ENCODE results near the gene PVALEF.

PVALEF gene

DNA sequence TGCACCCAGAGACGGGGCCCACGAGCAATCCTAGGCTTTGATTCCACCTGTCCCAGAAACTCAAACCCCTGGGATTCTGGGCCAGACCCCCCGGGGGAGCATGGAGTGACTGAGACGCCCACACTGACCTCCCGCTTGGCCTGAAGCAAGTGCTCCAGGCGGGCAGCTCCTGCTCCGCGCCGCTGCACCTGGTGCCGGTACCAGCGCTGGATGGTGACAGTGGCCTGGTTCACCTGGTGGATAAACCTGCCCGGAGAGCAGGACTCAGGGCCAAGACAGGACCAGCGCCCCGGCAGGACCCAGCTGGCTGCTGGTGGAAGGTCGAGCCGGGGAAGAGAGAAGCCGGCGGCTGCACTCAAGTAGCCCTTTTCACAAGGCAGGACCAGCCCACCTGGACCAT lies 34.9 kb downstream of the PVALEF start:
- DNase-seq, result no peak

- no peak for DNase-seq
These were observed 35.6 kb downstream of the PVALEF start for GRCh38 chr17:81200695-81201580.

DNA sequence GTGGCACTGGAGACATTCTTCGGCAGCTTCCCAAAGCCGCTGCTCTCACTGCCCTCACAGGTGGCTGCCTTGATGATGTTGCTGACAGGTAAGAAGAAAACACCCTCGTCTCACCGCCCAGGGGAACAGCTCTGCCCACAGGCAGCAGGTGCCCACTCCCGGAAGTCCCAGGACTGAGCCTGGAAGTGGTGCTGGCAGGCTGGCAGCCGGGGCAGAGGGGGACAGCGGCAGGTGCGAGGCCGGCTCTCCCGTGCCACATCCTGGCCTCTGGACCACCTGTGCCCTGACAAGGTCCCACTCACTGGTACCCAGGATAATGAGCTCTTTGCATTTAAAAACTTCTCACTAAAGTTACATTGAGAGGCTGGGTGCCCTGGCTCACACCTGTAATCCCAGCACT lies 37.0 kb downstream of the PVALEF start:
- no peak for DNase-seq

GRCh38 chr17:81203136-81203535 lies 37.8 kb downstream of the PVALEF start:
- DNase-seq, result no peak

- no peak for DNase-seq
These were observed 39.3 kb downstream of the PVALEF start for GRCh38 chr17:81204578-81204977.

DNA sequence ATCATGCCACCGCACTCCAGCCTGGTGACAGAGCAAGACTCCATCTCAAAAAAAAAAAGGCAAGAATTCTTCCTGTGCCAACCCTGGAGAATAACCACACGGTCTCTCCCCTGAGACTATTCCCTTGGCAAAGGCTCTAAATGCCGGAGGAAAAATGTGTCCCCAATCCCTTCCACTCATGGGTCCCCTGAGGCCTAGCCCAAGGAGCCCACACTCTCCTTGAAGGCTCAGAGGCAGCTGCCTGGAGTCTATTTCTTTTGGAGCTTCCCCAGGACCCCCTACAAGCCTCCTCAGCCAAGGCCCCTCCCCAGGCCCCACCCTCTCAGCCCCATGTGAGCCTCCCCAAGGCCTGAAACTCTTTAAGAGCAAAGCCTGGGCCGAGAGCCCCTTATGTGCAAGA lies 40.9 kb downstream of the PVALEF start:
- no peak for DNase-seq

DNA sequence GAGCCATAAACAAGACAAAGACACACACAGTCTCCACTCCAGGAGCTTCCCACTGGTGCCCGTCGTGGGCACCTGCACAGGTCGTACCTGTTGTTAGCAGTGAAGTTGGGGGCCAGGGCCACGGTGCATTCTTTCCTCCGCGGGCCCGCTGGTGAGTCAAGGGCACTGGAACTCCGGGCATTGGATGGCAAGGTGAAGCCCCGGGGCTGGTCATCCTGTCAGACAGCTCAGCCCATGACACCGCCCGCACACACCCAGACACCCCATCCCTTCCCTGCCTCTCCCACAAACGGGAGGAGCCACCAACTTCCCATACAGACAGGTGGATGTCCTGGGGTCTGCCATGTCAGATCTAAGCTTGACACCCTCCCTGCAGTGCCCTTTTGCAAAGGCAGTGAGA lies 41.4 kb downstream of the PVALEF start:
- DNase-seq, result no peak

- no peak for DNase-seq
These were observed 42.6 kb downstream of the PVALEF start for GRCh38 chr17:81207610-81208581.

GRCh38 chr17:81208651-81209050 lies 43.3 kb downstream of the PVALEF start:
- DNase-seq, result no peak

- no peak for DNase-seq
These were observed 43.8 kb downstream of the PVALEF start for GRCh38 chr17:81209141-81209540.

DNA sequence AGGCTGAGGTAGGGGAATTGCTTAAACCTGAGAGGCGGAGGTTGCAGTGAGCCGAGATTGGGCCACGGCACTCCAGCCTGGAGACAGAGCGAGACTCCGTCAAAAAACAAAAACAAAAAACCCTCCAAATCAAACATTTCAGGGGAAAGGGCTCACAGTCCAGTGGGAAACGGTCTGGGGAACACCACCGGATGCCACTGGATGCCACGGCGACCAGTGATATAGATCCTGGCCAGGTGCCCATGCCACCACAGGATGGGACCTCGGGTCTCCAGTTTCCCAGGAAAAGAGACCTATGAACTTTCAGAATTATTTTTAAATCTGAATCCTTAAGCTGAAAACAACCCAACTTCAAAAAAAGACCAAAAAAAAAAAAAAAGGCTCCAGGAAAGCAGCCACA lies 45.2 kb downstream of the PVALEF start:
- no peak for DNase-seq

- no peak for DNase-seq
These were observed 45.6 kb downstream of the PVALEF start for GRCh38 chr17:81210868-81211267.

DNA sequence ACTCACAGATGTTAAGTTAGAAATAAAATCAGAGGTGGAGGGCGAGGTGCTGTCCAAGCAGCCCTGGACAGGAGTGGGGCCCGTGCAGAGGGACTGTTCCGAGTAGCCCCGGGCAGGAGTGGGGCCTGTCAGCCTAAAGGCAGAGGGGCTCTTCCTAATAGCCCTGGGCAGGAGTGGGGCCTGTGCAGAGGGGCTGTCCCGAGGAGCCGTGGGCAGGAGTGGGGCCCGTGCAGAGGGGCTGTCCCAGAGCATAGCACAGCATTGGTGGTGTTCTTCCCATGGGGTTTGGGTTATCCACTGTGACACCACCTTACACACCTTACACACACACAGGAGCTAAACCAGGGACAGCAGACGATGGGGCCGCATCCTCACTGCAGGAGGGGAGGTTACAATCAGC lies 47.1 kb downstream of the PVALEF start:
- no peak for DNase-seq

DNA sequence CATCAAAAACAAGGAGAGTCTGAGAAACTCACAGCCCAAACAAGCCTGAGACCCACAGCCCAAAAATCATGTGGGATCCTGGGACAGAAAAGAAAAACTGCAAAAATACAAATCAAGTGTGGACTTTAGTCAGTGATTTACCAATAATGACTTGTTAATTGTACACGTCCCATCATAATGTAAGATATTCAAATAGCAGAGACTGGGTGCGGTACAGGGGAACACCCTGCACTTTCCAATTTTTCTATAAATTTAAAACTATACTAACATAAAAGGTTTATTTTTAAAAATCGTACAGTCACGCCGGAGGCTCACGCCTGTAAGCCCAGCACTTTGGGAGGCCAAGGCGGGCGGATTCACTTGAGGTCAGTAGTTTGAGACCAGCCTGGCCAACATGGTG lies 48.7 kb downstream of the PVALEF start:
- DNase-seq, result no peak

DNA sequence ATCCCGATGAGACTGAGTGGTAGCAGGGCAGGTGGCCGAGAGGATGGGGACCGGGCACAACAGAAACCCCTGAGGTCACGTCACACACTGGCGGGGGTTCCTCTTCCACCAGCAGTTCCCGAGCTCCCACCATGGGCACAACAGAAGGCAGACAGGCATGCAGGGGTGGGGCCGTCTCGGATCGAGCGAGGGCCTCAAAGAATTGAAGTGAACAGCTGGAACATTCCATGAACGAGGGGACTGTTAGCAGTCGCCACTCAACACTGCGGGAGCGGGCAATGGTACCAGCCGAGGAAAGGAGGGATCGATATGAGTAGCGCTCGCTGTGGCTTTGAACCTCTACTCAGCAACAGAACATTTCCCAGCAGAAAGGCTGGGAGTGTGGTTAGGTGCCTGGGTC lies 52.2 kb downstream of the PVALEF start:
- no peak for DNase-seq

DNA sequence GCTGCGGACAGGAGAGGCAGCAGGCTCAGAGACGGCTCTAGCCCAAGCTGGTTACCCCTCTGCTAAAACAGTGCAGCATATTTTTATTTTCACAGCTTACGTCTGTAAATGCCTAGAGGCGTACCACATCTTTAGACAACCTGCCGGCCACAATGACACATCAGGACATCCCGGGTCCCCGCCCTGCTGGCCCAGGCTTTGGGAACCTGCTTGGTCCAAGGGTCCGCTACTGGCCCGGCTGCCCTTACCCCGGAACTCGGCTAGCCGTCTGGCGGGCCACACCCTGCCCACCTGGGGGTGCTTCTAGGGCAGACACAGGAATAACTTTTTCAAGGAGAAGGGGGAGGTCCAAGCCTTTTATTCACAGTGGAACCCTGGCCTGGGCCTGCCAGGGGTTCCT lies 53.2 kb downstream of the PVALEF start:
- DNase-seq, result no peak

GRCh38 chr17:81218991-81219390 lies 53.7 kb downstream of the PVALEF start:
- DNase-seq, result no peak

GRCh38 chr17:81219476-81220180 lies 54.3 kb downstream of the PVALEF start:
- no peak for DNase-seq

- no peak for DNase-seq
These were observed 56.1 kb downstream of the PVALEF start for GRCh38 chr17:81221371-81221841.

DNA sequence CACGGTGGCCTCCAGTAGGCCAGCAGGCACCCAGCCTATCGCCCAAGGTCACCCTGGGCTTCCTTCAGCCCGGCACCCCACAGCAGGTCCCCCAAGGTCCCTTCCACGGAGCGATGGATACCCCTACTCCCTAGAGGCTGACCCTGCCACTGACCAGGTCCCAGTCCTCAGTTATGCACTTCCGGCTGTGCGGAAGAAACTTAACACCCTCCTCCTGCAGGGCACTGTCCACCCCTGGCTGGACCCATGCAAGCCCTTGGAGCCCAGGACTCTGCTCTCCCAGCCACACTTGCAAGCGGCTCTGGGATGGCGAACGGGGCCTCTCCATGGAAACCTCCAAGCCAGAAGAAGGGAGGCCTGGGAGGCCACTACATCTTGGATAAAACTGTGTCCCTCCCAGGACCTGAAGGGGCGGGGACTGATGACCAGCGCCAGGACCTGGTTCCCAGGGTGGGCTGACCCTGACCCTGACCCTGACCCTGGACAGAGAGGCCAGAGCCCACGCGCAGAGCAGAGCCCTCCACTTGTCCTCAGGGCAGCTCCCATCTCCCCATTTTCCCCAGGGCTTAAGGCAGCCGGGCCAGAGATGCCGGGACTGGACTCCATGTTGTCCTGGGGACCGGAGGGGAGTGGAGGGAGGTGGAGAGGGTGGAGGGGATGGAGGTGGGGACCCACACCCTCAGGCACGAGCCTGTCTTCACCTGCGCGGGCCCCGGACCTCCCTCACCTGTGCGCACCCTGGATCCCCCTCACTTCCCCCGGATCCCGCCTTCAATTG lies 56.7 kb downstream of the PVALEF start:
- no peak for DNase-seq

DNA sequence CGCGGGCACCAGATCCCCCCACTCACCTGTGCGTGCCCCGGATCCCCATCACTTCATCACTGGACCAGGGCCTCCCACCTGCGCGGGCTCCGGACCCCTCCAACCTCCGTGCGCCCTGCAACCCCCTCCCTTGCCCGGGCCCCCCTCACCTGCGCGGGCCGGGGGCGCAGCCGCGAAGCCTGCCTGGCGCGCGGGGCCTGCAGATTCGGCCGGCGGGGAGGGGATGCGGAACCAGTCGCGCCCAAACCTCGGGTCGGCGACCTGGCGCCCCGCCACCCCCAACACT lies 57.3 kb downstream of the PVALEF start:
- no peak for DNase-seq
